HEK293 (cell line): ENCODE data around the gene PKDCC.

Experiments
- CTCF ChIA-PET: fragments of 350-600 bp; formaldehyde crosslinking; extraction: SDS; loops from one replicate; lab custom pipeline; 2021; ENCODE audit warnings: antibody characterized with exemption; lab: Yijun Ruan, JAX
- POLR2A ChIA-PET: fragments of 300-600 bp; formaldehyde crosslinking; extraction: SDS; loops from one replicate; lab custom pipeline; 2020; ENCODE audit warnings: antibody characterized with exemption, inconsistent platforms; lab: Yijun Ruan, JAX
- H3K27ac ChIP-seq: fragments of 200-500 bp; sonication (Bioruptor generic); 2 replicates; pipeline ENCODE4 v1.5.1; 2014; ENCODE audit warnings: low read depth, low read length, control low read depth, inconsistent platforms; ENCODE audit errors: extremely low read depth
- H3K36me3 ChIP-seq, 2 experiments: fragments of 200-500 bp in 1 of 2; sonication (Bioruptor generic) in 1 of 2; 1 replicate in 1 of 2; 2 replicates in 1 of 2; pipeline ENCODE4 v1.5.1; 2014 to 2017; ENCODE audit warnings: inconsistent platforms in 2 of 2, low read length in 2 of 2; ENCODE audit not compliant: control insufficient read depth in 2 of 2, insufficient read depth in 1 of 2
- H3K4me1 ChIP-seq: fragments of 200-500 bp; sonication (Bioruptor generic); 2 replicates; pipeline ENCODE4 v1.5.1; 2014; ENCODE audit warnings: mild to moderate bottlenecking, low read length, inconsistent platforms; ENCODE audit not compliant: control insufficient read depth, insufficient read depth
- H3K4me3 ChIP-seq: 2 replicates; pipeline ENCODE4 v1.5.1; 2011; ENCODE audit warnings: low read depth, mild to moderate bottlenecking, control low read depth, low read length, moderate library complexity
- H3K9me3 ChIP-seq: fragments of 200-500 bp; sonication (Bioruptor generic); 2 replicates; pipeline ENCODE4 v1.5.1; 2014; ENCODE audit warnings: low read depth, low read length, inconsistent platforms; ENCODE audit not compliant: control insufficient read depth, insufficient read depth
- BCL11B ChIP-seq: fragments of 450-650 bp; formaldehyde crosslinking; IDR thresholded peaks from 2 replicates; pipeline ENCODE4 v1.5.1; 2016; ENCODE audit warnings: low read depth, missing biosample characterization, missing genetic modification characterization
- TCF7L2 ChIP-seq: IDR thresholded peaks from 2 replicates; pipeline ENCODE4 v1.6.1; 2011; ENCODE audit warnings: low read depth, mild to moderate bottlenecking, inconsistent platforms, low read length, moderate library complexity, borderline replicate concordance
- ZBTB20 ChIP-seq: fragments of 450-650 bp; formaldehyde crosslinking; IDR thresholded peaks from 2 replicates; pipeline ENCODE4 v1.5.1; 2016; ENCODE audit warnings: missing biosample characterization, missing genetic modification characterization
- ZFP3 ChIP-seq: fragments of 450-650 bp; formaldehyde crosslinking; IDR thresholded peaks from 2 replicates; pipeline ENCODE4 v1.5.1; 2016; ENCODE audit warnings: low read depth, missing biosample characterization, missing genetic modification characterization
- ZNF133 ChIP-seq: fragments of 450-650 bp; formaldehyde crosslinking; IDR thresholded peaks from 2 replicates; pipeline ENCODE4 v1.5.1; 2016; ENCODE audit warnings: missing biosample characterization, missing genetic modification characterization
- ZNF157 ChIP-seq: fragments of 450-650 bp; formaldehyde crosslinking; IDR thresholded peaks from 2 replicates; pipeline ENCODE4 v1.5.1; 2016; ENCODE audit warnings: missing biosample characterization, missing genetic modification characterization
- ZNF596 ChIP-seq: fragments of 450-650 bp; IDR thresholded peaks from 2 replicates; pipeline ENCODE4 v1.5.0; 2018; ENCODE audit warnings: missing biosample characterization, mild to moderate bottlenecking, missing genetic modification characterization, moderate library complexity
- ZNF707 ChIP-seq: fragments of 450-650 bp; formaldehyde crosslinking; IDR thresholded peaks from 2 replicates; pipeline ENCODE4 v1.5.1; 2016; ENCODE audit warnings: missing biosample characterization, missing genetic modification characterization
- ZNF768 ChIP-seq: fragments of 450-650 bp; formaldehyde crosslinking; IDR thresholded peaks from 2 replicates; pipeline ENCODE4 v1.5.1; 2018; ENCODE audit warnings: missing biosample characterization, mild to moderate bottlenecking, missing genetic modification characterization
- ZNF777 ChIP-seq: fragments of 450-650 bp; formaldehyde crosslinking; IDR thresholded peaks from 2 replicates; pipeline ENCODE4 v1.5.1; 2017; ENCODE audit warnings: missing biosample characterization, missing genetic modification characterization, borderline replicate concordance
- TF ChIP-seq, protein P1 (sequence below): fragments of 450-650 bp; formaldehyde crosslinking; IDR thresholded peaks from 2 replicates; pipeline ENCODE4 v1.5.1; 2016; ENCODE audit warnings: missing biosample characterization, missing genetic modification characterization
- TF ChIP-seq, protein P2 (sequence below): fragments of 450-650 bp; formaldehyde crosslinking; IDR thresholded peaks from 2 replicates; pipeline ENCODE4 v1.5.1; 2016; ENCODE audit warnings: missing biosample characterization, missing genetic modification characterization
- TF ChIP-seq, protein P3 (sequence below): fragments of 450-650 bp; formaldehyde crosslinking; conservative IDR thresholded peaks from 2 replicates; pipeline ENCODE4 v1.5.1; 2016; ENCODE audit warnings: low read depth, missing biosample characterization, missing genetic modification characterization
- TF ChIP-seq, protein P4 (sequence below): fragments of 450-650 bp; formaldehyde crosslinking; IDR thresholded peaks from 2 replicates; pipeline ENCODE4 v1.5.1; 2017; ENCODE audit warnings: missing biosample characterization, missing genetic modification characterization
- TF ChIP-seq, protein P5 (sequence below): fragments of 450-650 bp; formaldehyde crosslinking; IDR thresholded peaks from 2 replicates; pipeline ENCODE4 v1.5.1; 2016; ENCODE audit warnings: missing biosample characterization, missing genetic modification characterization

The PKDCC gene

DNA sequence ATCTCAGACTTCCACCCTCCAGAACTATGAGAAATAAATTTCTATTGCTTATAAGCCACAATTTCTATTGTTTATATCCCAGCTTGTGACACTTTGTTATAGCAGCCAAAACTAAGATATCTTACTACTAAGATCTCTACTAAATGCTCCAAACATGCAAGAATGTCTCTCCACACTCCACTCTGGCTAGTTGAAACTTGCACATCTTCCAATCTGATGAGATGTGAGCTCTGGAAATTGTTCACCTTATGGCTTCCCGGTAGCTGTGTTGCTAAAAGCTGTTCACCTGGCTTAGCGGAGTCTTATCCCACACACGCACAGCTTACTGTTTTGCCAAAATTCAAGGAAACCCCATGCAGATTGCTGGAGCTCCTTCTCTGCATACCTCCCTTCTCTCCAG is 43.9 kb downstream of the PKDCC start (continued):
- TF ChIP-seq, protein P1, sequence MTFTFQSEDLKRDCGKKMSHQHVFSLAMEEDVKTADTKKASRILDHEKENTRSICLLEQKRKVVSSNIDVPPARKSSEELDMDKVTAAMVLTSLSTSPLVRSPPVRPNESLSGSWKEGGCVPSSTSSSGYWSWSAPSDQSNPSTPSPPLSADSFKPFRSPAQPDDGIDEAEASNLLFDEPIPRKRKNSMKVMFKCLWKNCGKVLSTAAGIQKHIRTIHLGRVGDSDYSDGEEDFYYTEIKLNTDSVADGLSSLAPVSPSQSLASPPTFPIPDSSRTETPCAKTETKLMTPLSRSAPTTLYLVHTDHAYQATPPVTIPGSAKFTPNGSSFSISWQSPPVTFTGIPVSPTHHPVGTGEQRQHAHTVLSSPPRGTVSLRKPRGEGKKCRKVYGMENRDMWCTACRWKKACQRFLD (tag by site-specific recombination): no peak
- TF ChIP-seq, protein P2, sequence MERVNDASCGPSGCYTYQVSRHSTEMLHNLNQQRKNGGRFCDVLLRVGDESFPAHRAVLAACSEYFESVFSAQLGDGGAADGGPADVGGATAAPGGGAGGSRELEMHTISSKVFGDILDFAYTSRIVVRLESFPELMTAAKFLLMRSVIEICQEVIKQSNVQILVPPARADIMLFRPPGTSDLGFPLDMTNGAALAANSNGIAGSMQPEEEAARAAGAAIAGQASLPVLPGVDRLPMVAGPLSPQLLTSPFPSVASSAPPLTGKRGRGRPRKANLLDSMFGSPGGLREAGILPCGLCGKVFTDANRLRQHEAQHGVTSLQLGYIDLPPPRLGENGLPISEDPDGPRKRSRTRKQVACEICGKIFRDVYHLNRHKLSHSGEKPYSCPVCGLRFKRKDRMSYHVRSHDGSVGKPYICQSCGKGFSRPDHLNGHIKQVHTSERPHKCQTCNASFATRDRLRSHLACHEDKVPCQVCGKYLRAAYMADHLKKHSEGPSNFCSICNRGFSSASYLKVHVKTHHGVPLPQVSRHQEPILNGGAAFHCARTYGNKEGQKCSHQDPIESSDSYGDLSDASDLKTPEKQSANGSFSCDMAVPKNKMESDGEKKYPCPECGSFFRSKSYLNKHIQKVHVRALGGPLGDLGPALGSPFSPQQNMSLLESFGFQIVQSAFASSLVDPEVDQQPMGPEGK (tag by site-specific recombination): no peak
- TF ChIP-seq, all 188 proteins: peak for 0

DNA sequence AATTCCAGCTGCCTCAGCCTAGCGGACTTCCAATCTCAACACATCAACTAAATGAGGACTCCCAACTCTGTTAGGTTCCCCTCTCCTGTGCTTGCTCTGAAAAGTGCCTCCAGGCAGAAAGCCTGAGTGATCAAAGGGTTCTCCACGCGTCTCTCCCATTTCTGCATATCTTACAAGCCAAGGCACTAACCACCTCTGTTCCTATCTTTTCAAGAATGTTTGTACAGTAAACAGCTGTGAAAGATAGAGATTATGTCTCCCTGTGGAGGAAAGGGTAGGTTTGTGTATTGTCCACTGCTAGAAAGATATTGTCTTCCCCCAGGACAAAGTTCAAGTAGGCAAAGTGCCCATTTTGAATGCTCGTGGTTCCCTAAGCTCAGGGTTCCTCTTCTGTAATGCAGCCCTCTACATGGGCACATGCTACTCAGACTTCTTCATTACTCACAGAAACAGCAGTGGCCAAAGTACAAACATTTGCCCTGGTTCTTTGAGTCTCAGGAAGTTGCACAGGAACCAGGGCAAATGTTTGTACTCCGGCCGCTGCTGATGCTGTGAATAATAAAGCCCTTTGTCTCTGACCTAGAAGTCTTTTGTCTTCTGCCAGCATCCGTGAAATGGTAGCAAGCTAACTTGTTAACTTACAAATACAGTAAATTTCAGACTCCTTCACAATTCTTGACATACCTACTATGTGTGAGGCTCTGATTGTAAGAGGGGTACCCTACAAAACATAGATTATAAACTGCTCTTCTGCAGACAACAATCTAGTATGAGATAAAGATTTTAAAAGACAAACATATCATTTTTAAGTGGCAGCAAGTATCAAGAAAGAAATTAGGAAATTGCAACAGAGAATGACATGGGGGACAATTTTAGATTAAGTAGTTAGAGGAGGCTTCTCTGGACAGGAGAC is 44.5 kb downstream of the PKDCC start:
- CTCF ChIA-PET: interaction anchor here (0.6 to 13.0 kb wide), 8 partner anchors 10 to 265 kb away, joined by 3 to 369 read pairs (median 4); no protein-coding TSS in a partner anchor
- no peak overlapping the region for H3K4me3 ChIP-seq
- H3K9me3 ChIP-seq: no peaks in the 10 kb centered on the region
- no peaks in the 10 kb centered on the region for H3K36me3 ChIP-seq
- POLR2A ChIA-PET: no interaction called here
- H3K27ac ChIP-seq: no peak overlapping the region; the same call in 1 of the 2 replicates
- TF ChIP-seq, protein P3, sequence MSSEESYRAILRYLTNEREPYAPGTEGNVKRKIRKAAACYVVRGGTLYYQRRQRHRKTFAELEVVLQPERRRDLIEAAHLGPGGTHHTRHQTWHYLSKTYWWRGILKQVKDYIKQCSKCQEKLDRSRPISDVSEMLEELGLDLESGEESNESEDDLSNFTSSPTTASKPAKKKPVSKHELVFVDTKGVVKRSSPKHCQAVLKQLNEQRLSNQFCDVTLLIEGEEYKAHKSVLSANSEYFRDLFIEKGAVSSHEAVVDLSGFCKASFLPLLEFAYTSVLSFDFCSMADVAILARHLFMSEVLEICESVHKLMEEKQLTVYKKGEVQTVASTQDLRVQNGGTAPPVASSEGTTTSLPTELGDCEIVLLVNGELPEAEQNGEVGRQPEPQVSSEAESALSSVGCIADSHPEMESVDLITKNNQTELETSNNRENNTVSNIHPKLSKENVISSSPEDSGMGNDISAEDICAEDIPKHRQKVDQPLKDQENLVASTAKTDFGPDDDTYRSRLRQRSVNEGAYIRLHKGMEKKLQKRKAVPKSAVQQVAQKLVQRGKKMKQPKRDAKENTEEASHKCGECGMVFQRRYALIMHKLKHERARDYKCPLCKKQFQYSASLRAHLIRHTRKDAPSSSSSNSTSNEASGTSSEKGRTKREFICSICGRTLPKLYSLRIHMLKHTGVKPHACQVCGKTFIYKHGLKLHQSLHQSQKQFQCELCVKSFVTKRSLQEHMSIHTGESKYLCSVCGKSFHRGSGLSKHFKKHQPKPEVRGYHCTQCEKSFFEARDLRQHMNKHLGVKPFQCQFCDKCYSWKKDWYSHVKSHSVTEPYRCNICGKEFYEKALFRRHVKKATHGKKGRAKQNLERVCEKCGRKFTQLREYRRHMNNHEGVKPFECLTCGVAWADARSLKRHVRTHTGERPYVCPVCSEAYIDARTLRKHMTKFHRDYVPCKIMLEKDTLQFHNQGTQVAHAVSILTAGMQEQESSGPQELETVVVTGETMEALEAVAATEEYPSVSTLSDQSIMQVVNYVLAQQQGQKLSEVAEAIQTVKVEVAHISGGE (tag by site-specific recombination): no peak
- peak; percentile 92 for TF ChIP-seq TCF7L2
- peaks cover 4% of the 10 kb centered on the region; the same call in 1 of the 2 replicates for H3K4me1 ChIP-seq

DNA sequence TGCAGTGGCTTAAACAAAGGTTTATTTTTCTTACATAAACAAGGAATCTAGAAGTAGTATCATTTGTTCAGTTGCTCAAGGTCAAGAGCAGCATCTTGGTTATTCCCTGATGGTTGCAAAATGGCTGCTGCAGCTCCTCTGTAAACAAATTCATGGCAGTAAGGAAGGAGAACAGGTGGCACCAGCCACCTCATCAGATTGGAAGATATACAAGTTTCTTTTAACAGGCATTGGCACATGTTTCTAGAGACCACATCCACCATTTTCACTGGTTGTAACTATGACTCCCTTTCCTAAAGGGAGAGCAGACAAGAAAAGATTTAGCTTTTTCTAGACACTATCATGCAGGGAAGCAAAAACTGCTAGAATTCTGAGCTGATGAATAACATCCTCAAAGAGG is 46.3 kb downstream of the PKDCC start:
- H3K27ac ChIP-seq: no peak overlapping the region
- POLR2A ChIA-PET: interaction anchor here (0.6 to 0.7 kb wide), 2 partner anchors 151 to 215 kb away, joined by 3 read pairs; no protein-coding TSS in a partner anchor
- H3K9me3 ChIP-seq: no peaks in the 10 kb centered on the region
- peaks cover 4% of the 10 kb centered on the region; the same call in 1 of the 2 replicates for H3K4me1 ChIP-seq
- H3K4me3 ChIP-seq: no peak overlapping the region
- no peaks in the 10 kb centered on the region for H3K36me3 ChIP-seq
- CTCF ChIA-PET: interaction anchor here (0.6 to 5.5 kb wide), 16 partner anchors 22 to 353 kb away, joined by 3 to 52 read pairs (median 8); no protein-coding TSS in a partner anchor
- TF ChIP-seq BCL11B (tag by site-specific recombination) (no peak), ZNF707 (tag by site-specific recombination) (no peak), ZNF777 (tag by site-specific recombination) (no peak), ZNF768 (tag by site-specific recombination) (no peak), ZBTB20 (no peak), ZFP3 (tag by site-specific recombination) (no peak), ZNF157 (tag by site-specific recombination) (no peak), ZNF133 (no peak), ZNF596 (tag by site-specific recombination) (no peak)
- TF ChIP-seq, protein P4, sequence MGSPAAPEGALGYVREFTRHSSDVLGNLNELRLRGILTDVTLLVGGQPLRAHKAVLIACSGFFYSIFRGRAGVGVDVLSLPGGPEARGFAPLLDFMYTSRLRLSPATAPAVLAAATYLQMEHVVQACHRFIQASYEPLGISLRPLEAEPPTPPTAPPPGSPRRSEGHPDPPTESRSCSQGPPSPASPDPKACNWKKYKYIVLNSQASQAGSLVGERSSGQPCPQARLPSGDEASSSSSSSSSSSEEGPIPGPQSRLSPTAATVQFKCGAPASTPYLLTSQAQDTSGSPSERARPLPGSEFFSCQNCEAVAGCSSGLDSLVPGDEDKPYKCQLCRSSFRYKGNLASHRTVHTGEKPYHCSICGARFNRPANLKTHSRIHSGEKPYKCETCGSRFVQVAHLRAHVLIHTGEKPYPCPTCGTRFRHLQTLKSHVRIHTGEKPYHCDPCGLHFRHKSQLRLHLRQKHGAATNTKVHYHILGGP (tag by site-specific recombination): no peak
- TF ChIP-seq, protein P5, sequence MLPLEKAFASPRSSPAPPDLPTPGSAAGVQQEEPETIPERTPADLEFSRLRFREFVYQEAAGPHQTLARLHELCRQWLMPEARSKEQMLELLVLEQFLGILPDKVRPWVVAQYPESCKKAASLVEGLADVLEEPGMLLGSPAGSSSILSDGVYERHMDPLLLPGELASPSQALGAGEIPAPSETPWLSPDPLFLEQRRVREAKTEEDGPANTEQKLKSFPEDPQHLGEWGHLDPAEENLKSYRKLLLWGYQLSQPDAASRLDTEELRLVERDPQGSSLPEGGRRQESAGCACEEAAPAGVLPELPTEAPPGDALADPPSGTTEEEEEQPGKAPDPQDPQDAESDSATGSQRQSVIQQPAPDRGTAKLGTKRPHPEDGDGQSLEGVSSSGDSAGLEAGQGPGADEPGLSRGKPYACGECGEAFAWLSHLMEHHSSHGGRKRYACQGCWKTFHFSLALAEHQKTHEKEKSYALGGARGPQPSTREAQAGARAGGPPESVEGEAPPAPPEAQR (tag by site-specific recombination): no peak
- TF ChIP-seq, protein P3 (tag by site-specific recombination): no peak
- TF ChIP-seq, protein P1 (tag by site-specific recombination): no peak
